Endothelial cell (in vitro differentiated cells): ENCODE measurements around the gene MPG. TPM values are rescaled to one million over a fixed set of nuclear protein-coding genes. Genes with fewer than 3 reads are reported as not detected.
"Not testable (repeated sequence)": the region's sequence is repeated elsewhere in the genome, so short reads cannot be mapped to it uniquely, and the experiment has no call there.

ENCODE experiments used
- DNase-seq: peaks from one replicate; pipeline ENCODE4 v3.0.0; 2021; ENCODE audit warnings: low spot score
- H3K27ac Mint-ChIP-seq: one replicate; pipeline ENCODE4 v1.8.0; 2021; ENCODE audit warnings: mixed read lengths, inconsistent platforms; ENCODE audit not compliant: unreplicated experiment
- H3K27me3 Mint-ChIP-seq: one replicate; pipeline ENCODE4 v1.8.0; 2021; ENCODE audit warnings: mild to moderate bottlenecking, moderate library complexity, mixed read lengths, inconsistent platforms; ENCODE audit not compliant: unreplicated experiment
- H3K36me3 Mint-ChIP-seq: one replicate; pipeline ENCODE4 v1.8.0; 2021; ENCODE audit warnings: mild to moderate bottlenecking, low read depth, mixed read lengths, inconsistent platforms; ENCODE audit not compliant: unreplicated experiment
- H3K4me1 Mint-ChIP-seq: one replicate; pipeline ENCODE4 v1.8.0; 2021; ENCODE audit warnings: mild to moderate bottlenecking, mixed read lengths, inconsistent platforms; ENCODE audit not compliant: unreplicated experiment
- H3K4me3 Mint-ChIP-seq: one replicate; pipeline ENCODE4 v1.8.0; 2021; ENCODE audit warnings: mild to moderate bottlenecking, mixed read lengths, inconsistent platforms; ENCODE audit not compliant: unreplicated experiment
- H3K9me3 Mint-ChIP-seq: one replicate; pipeline ENCODE4 v1.8.0; 2021; ENCODE audit warnings: mixed read lengths, inconsistent platforms; ENCODE audit not compliant: unreplicated experiment
- CTCF ChIP-seq: fragments of 200-600 bp; sonication (generic); IDR thresholded peaks from one replicate; pipeline ENCODE4 v1.5.0; 2021; ENCODE audit warnings: antibody characterized with exemption; ENCODE audit not compliant: unreplicated experiment
- total RNA-seq: library from RNA; stranded (reverse); fragmentation: NEBNext Ultra II Directional; extraction: Animal tissue kit (Norgen Biotek cat#: 25700); gene quantifications from one replicate; pipeline ENCODE4 v1.2.1, GENCODE V29; 2021; ENCODE audit not compliant: unreplicated experiment

MPG gene
- total RNA-seq, 1 donor from 2014 or later, result 38.6 TPM

- H3K9me3 Mint-ChIP-seq, result no peaks in the 10 kb centered on the region
- H3K4me3 Mint-ChIP-seq, result no peak overlapping the region
- TF ChIP-seq CTCF, result no peak
- no peaks in the 10 kb centered on the region for H3K36me3 Mint-ChIP-seq
- peaks cover 6% of the 10 kb centered on the region for H3K4me1 Mint-ChIP-seq
- no peak overlapping the region for H3K27ac Mint-ChIP-seq
- H3K27me3 Mint-ChIP-seq, result peaks cover 6% of the 10 kb centered on the region
- no peak for DNase-seq
Measured at GRCh38 chr16:35011-35677, 42.9 kb upstream of the MPG start.

DNA sequence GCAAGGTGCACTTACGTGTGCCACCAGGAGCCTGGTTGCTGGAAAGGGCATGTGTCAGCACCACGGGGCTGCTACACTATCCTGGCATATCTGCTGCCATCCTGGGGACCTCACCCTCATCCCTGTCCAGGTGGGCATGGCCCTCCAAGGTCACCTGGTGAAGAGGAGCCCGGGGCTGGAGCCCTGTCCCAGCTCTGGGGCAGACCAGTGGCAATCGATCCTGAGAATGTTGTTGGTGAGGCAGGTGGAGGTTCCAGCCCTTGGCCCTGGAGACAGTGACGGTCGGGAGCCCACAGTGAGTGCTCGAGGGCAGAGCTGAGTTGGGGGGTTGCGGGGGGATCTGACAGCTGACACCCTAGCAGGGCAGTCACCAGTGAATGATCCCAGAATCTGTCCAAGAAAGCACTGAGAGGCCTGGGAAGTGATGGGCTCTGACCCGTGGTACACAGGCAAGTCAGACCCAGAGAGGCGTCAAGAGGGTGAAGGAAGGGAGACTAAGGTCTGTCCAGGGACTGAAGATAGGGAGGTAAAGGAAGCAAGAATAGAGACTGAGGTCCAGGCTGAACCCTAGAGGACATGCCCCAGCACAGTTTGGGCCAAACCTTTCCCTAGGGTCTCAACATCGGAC, 42.2 kb upstream of the MPG start:
- DNase-seq, result no peak

DNA sequence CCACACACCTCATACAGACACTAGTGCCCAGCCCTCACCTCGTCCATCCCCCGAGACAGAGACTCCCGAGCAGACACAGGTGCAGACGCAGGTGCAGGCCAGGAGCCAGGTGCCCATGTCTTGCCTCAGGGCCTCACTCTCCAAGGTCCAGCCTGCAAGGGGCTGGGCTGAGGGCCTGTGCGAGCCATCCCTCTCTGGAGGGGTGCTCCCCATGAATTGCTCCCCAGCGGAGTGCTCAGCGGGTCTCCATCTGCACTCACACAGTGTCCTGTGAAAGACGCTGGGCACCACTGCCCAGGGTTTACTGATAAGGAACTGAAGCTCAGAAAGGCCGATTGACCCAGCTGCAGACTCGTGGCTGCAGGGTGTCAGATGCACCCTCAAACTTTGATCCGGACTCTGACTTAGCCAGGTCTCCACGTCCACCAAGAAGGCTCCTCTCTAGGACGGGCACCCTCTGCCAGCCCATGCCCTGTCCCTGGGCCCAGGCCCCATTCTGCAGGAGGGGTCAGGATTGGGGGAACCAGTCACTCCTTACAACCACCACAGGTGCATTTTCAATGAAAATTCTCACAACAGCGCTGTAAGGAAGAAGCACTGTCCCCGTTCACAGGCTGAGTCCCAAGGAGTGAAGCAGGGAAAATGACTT, 41.6 kb upstream of the MPG start:
- no peak for TF ChIP-seq CTCF
- Mint-ChIP-seq H3K27ac (no peak overlapping the region), H3K4me1 (peaks cover 6% of the 10 kb centered on the region), H3K36me3 (no peaks in the 10 kb centered on the region), H3K27me3 (peaks cover 6% of the 10 kb centered on the region), H3K9me3 (no peaks in the 10 kb centered on the region), H3K4me3 (no peak overlapping the region)
- DNase-seq, result no peak

More for the DNA sequence above, 42.2 kb upstream of the MPG start:
- peaks cover 6% of the 10 kb centered on the region for H3K4me1 Mint-ChIP-seq
- peak overlapping the region; percentile 60 for H3K4me3 Mint-ChIP-seq
- H3K9me3 Mint-ChIP-seq, result no peaks in the 10 kb centered on the region
- H3K36me3 Mint-ChIP-seq, result no peaks in the 10 kb centered on the region
- no peak overlapping the region for H3K27ac Mint-ChIP-seq
- TF ChIP-seq CTCF, result no peak
- peaks cover 6% of the 10 kb centered on the region for H3K27me3 Mint-ChIP-seq

GRCh38 chr16:37511-37910, 40.5 kb upstream of the MPG start:
- H3K27me3 Mint-ChIP-seq, result peaks cover 6% of the 10 kb centered on the region
- H3K36me3 Mint-ChIP-seq, result peaks cover 9% of the 10 kb centered on the region
- H3K4me1 Mint-ChIP-seq, result peaks cover 7% of the 10 kb centered on the region
- no peaks in the 10 kb centered on the region for H3K9me3 Mint-ChIP-seq
- H3K4me3 Mint-ChIP-seq, result no peak overlapping the region
- no peak for DNase-seq
- H3K27ac Mint-ChIP-seq, result no peak overlapping the region
- TF ChIP-seq CTCF, result no peak

GRCh38 chr16:38206-38605, 39.8 kb upstream of the MPG start:
- not testable (repeated sequence) for H3K27me3 Mint-ChIP-seq, H3K9me3 Mint-ChIP-seq, DNase-seq, H3K4me3 Mint-ChIP-seq, H3K27ac Mint-ChIP-seq
- H3K4me1 Mint-ChIP-seq, result peaks cover 14% of the 10 kb centered on the region
- H3K36me3 Mint-ChIP-seq, result peaks cover 16% of the 10 kb centered on the region
